GM12864 (cell line): ENCODE results near the gene ASNSD1.

Experiments
- DNase-seq: peaks from one replicate; pipeline ENCODE4 v3.0.0-alpha.2; 2011; ENCODE audit warnings: low read depth
- H3K4me3 ChIP-seq: 2 replicates; pipeline ENCODE4 v1.5.1; 2011; ENCODE audit warnings: mild to moderate bottlenecking, low read depth, low read length, control low read depth
- CTCF ChIP-seq: IDR thresholded peaks from 2 replicates; pipeline ENCODE4 v1.5.1; 2011; ENCODE audit warnings: low read depth, mild to moderate bottlenecking, moderate library complexity, low read length, control low read depth, inconsistent platforms; ENCODE audit errors: missing control alignments

Gene ASNSD1

GRCh38 chr2:189631849-189632248, 29.4 kb upstream of the ASNSD1 start:
- TF ChIP-seq CTCF = no peak
- H3K4me3 ChIP-seq = no peak overlapping the region
- DNase-seq = no peak

GRCh38 chr2:189633392-189633811, 27.9 kb upstream of the ASNSD1 start:
- DNase-seq = no peak
- peak; percentile 35 for TF ChIP-seq CTCF
- H3K4me3 ChIP-seq = no peak overlapping the region

- DNase-seq = no peak
- no peak for TF ChIP-seq CTCF
- no peak overlapping the region for H3K4me3 ChIP-seq
Observed at GRCh38 chr2:189635353-189635752, 25.9 kb upstream of the ASNSD1 start.

GRCh38 chr2:189638301-189639006, 22.8 kb upstream of the ASNSD1 start:
- no peak for DNase-seq
- H3K4me3 ChIP-seq = no peak overlapping the region
- no peak for TF ChIP-seq CTCF

GRCh38 chr2:189639007-189639609, 22.2 kb upstream of the ASNSD1 start:
- no peak for TF ChIP-seq CTCF
- DNase-seq = no peak
- no peak overlapping the region for H3K4me3 ChIP-seq

- H3K4me3 ChIP-seq = no peak overlapping the region
- TF ChIP-seq CTCF = no peak
- DNase-seq = no peak
Observed at GRCh38 chr2:189641002-189641401, 20.3 kb upstream of the ASNSD1 start.

- TF ChIP-seq CTCF = no peak
- DNase-seq = no peak
- no peak overlapping the region for H3K4me3 ChIP-seq
Observed at GRCh38 chr2:189641590-189641989, 19.7 kb upstream of the ASNSD1 start.
